Fibroblast of mammary gland (primary cell): ENCODE results near the gene CHID1.

Experiments
- DNase-seq: peaks from one replicate; pipeline ENCODE4 v3.0.0-alpha.2; 2010; ENCODE audit warnings: low read depth
- H3K4me3 ChIP-seq: 2 replicates; pipeline ENCODE4 v1.5.1; 2011; ENCODE audit warnings: low read depth, mild to moderate bottlenecking, low read length, moderate library complexity; ENCODE audit not compliant: control insufficient read depth
- CTCF ChIP-seq: conservative IDR thresholded peaks from 2 replicates; pipeline ENCODE4 v1.5.1; 2011; ENCODE audit warnings: low read depth, low read length, inconsistent platforms; ENCODE audit not compliant: control insufficient read depth, insufficient read depth

Gene CHID1

GRCh38 chr11:824942-825341 lies 85.7 kb downstream of the CHID1 start:
- no peak for DNase-seq
- H3K4me3 ChIP-seq: no peak overlapping the region
- TF ChIP-seq CTCF: no peak

- no peak for TF ChIP-seq CTCF
- no peak for DNase-seq
- H3K4me3 ChIP-seq: no peak overlapping the region
Measured at GRCh38 chr11:824292-824880, 86.2 kb downstream of the CHID1 start.

- no peak overlapping the region for H3K4me3 ChIP-seq
- DNase-seq: no peak
- no peak for TF ChIP-seq CTCF
Measured at GRCh38 chr11:823441-824291, 86.9 kb downstream of the CHID1 start.

- no peak for DNase-seq
- no peak overlapping the region for H3K4me3 ChIP-seq
- no peak for TF ChIP-seq CTCF
Measured at GRCh38 chr11:821512-822371, 88.9 kb downstream of the CHID1 start.

- DNase-seq: peak; percentile 68
- peak overlapping the region; percentile 65 for H3K4me3 ChIP-seq
- no peak for TF ChIP-seq CTCF
Measured at GRCh38 chr11:820655-821511, 89.7 kb downstream of the CHID1 start.
